Measurements from ENCODE around the gene RHCG.
"Not testable (repeated sequence)": the region's sequence is repeated elsewhere in the genome, so short reads cannot be mapped to it uniquely, and the experiment has no call there.

The RHCG gene

DNA sequence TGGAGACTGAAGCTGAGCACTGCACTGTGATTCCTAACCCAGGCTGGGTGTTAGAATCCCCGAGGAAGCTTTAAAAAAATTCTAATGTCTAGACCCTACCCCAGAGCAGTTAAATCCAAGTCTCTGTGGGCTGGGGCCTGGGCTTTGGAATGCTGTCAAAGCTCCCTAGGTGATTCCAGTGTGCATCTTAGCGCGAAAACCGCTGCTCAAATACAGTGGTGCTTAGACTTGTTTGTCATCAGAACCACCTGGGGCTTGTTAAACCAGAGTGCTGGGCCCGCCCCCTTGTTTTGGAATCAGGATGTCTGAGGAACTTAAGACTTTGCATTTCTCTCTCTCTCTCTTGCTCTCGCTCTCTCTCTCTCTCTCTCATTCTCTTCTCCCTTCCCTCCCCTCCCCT, 20.7 kb downstream of the RHCG start:
- DNase-seq: no peak

DNA sequence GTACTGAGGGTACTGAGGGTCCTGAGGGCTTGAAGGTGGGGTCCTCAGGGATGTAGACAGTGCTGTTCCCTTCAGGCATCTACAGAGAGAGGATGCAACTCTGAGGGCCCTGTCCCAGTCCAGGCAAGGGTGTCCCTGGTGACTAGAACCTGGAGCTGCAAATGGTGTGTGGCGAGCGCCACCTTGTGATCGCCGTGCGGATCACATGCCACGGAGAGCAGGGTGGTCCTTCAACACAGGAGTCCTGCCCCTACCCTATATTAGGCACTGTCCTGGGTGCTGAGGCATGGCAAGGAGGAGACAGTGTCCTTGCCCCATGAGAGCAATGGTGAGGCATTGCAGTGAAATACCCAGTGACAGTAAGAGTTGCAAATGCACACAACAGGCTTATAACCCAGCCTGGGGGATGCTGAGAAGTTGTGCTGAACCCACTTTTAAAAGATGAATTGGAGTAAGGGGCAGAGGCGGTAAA, 23.6 kb downstream of the RHCG start:
- DNase-seq: peak; percentile 18

DNA sequence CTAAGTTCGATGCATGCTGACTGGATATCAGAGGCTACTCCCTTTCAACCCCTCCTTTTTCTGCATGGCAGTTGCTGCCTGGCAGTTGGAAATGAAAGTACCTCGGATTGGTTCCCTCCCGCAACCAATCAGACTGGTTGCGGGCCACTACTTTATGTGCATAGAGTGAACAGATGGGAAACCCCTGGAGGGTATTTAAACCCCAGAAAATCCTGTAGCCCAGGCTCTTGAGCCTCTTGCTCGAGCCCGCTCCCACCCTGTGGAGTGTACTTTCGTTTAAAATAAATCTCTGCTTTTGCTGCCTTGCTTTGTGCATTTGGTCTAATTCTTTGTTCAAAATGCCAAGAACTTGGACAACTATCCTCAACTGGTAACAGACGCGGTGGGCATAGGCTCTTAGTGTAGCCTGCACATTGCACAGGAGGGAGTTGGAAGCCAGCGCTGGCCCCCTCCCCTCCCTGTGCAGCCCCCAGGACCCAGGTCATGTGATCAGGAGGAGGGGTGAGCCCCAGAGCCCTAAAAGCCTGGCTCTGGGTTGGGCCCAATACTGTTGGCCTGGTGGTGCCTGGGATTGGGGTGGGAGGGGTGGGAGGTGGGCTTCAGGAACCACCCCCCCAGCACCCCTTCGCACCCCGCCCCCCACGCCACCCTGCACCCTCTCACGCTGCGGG, 26.8 kb downstream of the RHCG start:
- DNase-seq: no peak

DNA sequence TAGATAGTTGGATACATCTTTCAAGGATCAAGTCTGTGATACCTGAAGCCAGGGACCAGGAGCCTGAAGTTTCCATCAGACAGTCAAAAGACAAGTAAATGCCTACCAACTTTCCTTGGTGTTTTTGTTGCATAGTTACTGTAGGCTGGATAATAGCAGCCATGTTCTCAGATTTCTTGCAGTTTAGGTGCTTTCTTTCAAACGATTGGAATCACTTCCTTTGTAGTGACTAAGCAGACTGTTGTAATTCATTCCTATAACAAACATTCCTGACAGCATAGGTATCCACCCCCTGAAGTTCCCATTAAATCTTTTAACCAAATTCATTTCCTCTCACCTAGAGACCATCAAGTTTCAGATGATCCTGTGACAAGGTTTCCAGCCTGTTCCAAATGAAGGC, 27.6 kb downstream of the RHCG start:
- not testable (repeated sequence) for DNase-seq

DNA sequence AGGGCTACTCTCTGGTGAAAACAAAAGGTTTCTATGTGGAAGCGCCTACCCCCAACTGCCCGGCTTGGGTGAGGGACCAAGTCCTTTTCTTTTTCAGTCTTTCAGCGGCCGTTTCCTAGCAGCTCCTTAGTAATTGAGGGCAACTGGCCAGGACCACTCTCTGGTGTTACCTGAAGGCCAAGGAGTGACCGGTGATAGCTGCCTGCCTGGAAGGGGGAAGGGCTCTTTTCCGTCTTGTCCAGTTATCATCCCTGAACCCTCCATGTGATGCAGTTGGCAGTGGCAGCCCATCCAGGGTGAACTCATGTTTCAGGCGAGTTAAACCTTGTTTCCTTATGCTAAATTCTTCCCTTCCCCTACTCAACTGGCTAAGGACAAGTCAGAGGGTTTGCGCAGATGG, 33.3 kb downstream of the RHCG start:
- DNase-seq: no peak

DNA sequence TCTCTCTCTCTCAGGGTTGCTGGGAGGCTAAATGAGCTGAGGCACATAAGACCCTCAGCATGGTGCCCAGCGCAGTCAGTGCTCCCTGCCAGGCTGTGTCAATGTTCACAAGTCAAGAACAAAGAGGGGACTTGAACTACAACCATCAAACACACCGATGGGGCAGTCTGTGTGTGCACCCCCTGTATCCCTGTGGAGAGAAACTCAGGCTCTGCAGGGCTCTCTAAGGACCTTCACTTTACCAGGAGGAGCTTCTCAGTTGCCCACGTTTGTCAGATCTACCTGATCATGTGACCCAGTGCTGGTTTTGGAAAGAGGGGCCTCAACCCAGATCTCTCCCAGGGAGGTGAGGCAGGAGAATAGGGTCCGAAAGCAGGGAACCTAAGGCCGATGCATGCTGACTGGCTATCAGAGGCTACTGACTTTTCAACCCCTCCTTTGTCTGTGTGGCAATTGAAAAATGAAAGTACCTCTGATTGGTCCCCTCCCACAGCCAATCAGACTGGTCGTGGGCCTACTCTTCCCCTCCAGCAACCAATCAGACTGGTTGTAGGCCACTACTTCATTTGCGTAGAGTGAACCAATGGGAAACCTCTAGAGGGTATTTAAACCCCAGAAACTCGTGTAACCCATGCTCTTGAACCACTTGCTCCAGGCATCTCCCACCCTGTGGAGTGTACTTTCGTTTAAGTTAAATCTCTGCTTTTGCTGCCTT, 34.0 kb downstream of the RHCG start:
- DNase-seq: no peak

DNA sequence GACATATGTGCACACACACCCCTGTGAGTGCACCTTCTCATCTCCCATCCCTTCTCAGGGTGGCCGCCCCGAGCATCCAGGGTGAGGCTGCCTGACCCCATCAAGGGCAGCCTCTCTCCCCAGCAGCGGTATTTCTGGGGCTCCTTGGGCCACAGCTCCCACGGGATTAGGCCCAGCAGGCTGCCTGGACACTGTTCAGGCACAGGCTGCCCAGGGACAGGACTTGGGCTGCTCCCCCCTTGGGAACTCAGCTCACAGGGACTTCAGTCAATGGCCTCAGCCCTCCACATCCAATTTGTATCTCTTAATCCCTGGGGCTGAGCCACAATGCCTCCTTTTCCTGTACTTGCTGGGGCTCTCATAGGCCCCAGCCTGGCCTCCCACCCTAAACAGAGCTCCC, 35.0 kb downstream of the RHCG start:
- DNase-seq: no peak

DNA sequence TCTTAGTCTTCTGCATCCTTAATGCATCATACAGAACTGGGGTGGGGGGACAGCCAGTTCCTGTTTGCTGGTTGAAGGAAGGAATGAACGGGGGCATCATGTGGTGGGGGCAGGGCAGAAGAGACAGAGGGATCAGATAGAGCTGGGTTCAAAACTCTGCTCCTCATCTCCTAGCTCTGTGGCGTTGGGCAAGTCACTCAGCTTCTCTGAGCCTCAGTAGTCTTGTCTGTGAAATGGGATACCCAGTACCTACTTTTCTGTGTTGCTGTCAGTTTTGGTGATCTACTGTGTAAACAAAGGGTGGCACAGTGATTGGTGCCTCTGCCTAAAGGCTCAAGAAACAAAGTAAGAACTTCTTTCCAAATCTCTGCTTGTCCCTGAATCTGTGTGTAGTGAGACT, 36.3 kb downstream of the RHCG start:
- no peak for DNase-seq

DNA sequence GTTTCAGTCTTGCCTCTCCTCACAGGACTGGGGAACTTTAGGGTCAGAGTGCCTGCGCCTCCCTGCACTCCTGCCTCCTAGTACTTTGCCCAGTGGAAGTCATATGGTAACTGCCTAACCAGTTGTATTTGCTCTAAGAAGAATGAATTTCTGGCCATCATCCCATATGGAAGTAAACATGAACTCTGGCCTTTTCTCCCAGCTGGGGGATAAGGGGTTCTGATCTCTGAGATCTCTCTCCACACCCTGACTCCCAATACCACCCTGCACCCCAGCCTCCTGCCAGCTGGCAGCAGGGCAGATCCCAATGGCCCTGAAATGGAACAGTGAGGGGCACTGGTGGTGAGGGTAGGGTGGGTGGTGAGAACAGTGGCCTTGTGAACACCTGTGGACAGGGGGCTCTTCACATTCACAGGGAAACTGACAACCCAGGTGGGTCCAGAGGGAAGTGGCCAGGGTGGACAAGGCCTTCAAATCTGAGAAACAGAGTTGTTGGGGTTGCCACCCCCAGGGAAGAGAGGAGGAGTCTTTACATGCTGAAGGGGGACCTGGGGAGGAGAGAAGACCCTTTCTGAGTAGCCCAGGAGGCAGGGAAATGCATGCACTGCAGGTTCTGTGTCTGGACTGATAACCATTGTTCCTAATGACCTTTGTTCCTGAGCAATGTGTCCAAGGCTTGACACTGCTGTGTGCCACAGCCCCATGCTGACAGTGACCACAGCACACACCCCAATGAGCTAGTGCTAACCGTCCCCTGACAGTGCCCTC, 36.9 kb downstream of the RHCG start:
- DNase-seq: no peak

DNA sequence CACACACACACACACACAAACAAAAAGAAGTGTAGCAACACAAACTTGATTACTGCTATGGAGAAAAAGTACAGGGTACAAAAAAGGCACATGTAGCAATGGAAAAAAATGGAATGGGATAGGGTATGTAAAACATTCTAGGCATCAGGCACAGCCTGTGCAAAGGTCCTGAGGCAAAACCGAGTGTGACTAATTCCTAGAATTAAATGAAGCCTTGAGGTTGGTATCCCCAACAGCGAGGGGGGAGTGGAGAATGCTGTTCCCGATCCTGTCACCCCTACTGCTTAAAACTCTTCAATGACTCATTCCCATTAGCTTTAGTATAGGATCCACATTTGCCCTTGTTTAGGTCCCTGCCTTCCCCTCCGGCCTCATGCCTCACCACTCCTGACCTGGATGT, 37.9 kb downstream of the RHCG start:
- no peak for DNase-seq

DNA sequence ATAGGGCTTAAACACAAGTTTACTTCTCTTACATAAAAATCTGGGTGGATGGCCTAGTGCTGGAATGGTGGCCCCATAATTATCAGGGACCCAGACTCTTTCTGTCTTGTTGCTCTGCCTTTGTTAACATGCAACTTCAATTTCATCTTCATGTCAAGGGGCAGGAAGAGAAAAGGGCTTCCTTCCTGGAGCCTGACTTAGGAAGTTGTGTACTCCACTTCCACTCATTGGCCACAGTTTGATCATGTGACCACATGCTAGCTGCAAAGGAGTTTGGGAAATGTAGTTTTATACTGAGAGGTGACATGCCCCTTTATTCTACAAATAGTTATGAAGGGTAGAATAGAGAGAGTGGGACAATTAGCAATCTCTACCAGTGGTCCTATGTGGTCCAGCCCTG, 39.3 kb downstream of the RHCG start:
- DNase-seq: no peak

DNA sequence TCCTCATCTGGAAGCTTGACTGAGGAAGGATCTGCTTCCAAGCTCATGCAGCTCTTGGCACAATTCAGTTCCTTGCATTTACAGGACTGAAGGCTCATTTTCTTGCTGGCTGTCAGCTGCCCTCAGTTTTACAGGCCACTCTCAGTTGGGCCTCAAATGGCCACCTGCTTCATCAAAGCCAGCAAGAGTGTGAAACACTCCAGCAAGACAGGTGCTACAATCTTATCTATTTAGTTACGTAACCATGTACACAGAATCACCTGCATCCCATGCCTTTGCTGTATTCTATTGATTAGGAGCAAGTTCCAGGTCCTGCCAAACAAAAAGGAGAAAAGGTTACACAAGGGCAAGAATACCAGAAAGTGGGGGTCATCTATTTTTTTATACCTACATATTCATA, 40.8 kb downstream of the RHCG start:
- DNase-seq: no peak

DNA sequence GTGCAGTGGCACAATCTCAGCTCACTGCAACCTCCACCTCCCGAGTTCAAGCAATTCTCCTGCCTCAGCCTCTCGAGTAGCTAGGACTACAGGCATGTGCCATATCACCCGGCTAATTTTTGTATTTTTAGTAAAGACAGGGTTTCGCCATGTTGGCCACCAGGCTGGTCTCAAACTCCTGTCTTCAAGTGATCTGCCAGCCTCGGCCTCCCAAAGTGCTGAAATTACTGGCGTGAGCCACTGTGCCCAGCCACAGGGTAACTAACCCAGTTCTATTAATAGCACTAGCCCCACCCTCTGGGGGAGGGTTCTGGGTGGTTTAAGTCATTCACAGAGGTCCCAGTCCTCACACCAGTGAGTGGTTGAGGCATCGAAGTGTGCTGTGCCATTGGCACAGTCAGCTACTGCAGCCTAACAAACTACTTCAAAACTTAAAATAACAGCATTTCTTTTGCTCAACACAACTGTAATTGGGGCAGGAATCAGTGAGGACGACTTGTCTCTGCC, 44.0 kb downstream of the RHCG start:
- no peak for DNase-seq

DNA sequence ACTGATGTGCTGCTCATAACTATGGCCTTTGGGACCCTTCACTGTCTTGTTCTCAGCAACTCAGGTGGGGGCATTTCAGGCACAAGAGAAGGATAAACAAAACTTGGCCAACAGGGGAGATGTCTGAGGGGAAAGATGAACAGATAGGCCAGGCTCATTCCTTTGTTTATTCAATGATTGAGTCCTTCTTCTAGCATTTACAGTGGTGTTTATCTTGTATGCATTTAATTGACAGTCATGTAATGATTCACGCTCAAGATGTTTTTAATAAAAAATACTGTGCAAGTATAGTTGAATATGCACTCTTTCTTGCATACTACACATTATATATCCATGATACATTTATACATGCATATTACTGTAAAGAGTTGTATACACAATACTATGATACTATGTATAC, 44.5 kb downstream of the RHCG start:
- DNase-seq: no peak

DNA sequence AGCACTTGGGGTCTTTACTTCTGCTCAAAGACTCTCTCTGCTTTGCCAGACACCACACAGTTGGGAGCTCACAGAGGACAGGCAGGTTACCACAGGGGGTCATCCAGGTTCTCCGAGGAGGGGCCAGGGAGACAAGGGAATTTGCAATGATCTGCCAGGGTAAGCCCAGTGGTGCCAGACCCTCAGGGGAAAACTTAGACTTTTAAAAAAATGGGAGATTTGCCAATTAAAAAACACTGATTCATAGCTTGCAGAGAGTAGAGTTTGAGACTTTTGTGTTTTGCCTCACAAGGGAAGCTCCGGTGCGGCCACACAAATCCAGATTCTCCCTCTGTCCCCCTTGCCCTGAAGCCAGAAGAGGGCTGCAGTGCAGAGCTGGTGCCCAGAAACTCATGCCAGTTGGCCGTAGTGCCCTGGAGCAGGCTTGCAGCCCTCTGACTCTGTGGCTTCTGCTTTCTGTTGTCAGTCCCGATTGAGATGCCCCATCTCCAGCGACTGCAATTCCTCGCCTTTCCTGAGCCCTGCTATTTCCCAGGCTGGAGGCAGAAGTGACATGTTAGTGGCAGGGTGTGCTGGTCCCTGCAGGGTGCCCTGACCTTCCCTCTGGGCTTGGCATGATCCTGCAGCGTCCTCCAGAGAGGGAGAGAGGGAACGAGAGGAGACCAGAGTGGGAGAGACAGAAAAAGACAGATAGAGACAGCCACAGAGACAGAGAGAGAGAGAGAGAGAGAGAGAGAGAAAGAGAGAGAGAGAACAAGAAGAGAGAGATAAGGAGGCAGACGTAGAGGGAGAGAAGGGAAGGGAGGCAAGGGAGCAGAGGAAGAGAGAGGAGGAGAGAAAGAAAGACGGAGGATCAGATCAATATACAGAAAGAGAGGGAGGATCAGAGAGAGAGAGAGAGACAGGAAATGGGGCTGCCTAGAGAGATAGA, 46.0 kb downstream of the RHCG start:
- DNase-seq: no peak

DNA sequence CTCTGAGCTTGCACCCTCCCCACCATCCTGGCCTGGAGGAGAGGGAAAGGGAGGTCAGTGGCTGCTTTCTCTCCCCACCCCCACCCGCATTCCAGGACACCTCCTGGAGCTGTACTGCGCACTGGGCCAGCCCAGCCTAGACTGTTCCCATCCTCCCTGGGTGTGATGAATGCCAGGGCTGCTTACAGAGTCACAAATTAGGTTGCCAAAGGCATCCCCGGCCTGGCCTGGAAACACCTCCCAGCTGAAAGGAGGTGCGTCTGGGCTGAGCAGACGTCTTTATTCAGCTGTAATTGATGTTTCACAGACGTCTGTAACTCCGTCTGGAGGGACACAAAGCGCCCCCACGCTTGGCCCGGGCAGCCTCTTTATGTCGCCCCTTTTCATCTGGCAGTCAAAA, 47.6 kb downstream of the RHCG start:
- no peak for DNase-seq

DNA sequence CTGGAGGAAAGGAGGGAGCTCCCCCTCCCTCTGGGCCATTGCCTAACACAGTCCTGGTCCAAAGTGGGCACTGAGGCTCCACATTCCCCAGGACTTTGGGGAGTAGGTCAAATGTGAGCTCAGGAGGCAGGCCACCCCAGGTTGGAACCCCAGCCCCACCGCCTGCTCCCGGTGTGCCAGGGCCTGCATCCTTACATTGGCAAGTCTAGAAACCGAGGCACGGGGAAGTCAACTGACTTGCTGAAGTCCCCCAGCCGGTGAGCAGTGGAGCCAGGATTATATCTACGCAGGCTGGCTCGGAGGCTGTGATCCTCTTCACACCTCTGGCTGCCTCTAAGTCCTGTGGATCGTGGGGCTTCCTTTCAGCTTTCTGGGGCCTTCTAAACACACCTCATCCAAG, 48.7 kb downstream of the RHCG start:
- no peak for DNase-seq

DNA sequence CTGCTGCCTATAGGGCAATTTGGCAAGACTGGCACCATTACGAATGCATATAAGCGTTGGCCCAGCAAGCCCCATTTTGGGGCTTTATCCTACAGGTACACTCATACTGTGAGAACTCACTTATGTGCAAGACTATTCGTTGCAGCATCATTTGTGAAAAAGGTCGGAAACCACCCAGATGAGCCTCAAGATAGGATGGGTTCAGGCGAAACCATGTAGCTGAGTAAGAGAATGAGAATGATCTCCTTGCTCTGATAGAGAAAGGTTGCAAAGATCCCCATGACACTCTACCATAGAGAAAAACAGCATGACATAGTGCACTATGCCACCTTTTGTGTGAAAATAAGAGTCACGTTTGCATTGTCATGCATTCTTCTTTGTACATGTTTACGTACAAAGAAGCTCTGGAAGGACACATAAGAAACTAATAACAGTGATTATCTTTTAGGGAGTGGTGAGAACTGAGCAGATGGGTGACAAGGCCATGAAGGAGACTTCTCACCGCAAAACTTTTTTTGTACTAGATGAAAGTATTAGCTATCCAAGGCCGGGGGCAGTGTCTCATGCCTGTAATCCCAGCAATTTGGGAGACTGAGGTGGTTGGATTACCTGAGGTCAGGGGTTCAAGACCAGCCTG, 50.0 kb downstream of the RHCG start:
- DNase-seq: no peak

DNA sequence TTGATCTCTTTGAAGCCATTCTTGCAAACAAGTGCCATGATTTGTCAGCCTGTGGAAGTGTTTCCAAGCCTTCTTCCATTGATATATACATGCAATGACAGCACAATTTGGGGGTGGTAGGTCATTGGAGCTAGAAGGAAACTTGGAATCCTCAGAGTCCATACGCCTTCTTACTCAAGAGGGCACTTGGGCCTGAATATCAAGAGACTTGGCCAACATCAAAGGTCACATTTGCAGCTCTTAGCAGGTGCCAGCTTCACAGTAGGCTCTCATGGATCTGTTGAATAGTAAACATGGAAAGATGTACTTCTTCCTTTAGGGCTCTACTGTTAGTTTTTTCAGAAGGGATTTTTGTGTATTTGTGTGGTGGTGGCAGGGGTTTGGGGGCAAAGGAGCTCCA, 50.9 kb downstream of the RHCG start:
- no peak for DNase-seq

DNA sequence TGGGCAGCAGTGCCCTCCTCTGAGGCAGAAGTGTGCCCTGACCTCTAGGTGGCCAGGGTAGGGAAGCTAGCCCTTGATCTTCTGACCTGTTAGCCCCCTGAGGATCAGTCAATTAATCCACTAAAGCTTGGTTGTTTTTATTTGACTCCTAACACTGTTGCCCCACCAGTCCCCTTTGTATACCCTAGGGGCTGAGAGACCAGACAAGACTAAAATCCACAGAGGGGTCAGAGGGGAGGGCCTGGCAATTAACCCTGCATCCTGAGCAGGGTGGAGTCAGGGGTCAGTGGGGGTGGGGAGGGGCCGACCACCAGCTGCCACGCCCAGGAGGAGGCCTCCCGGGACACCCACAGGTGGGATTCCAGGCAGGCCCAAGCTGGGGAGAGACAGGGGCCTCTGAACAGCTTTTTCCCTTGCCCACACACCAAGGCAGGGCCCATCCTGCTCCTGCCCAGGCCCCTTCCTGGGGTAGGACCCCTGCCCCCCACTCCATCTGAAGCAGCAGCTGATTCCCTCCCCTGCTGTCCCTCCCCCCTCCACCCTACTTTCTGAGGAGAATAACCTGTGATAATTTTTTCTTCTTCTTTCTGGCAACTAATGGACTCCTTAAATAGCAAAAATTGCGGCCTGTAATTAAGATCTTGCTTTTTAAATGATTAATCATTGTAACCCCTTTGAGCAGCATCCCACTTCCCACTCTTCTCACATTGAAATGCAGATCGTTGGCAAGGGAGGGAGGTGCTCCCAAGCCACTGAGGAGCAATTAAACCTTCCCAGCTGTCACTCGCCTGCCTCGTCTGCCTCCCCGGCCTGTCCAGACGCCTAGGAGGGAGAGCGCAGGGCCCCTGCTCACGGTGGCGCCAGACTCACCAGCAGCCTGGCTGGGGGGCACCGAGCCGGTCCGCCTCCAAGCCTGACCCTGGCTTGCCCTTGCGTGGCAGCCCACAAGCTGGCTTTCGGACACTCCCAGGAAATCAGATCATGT, 51.9 kb downstream of the RHCG start:
- no peak for DNase-seq

DNA sequence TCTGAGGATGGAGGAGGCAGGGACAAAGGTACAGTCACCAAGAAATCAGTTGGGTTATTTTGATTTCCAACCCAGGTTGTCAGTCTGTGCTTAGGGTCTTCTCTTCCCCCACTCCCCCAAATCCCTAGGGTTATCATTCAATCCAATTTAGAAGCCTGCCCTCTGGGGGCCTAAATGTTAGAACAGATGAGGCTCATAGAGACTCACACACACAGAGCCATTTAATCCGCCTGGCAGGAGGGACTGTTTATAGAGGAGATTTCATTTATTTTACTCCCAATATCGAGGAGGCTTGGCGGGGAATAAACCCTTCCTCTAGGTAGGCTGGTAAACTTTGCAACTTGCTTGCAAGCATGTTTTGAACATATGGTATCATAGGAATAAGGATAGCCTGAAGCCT, 52.8 kb downstream of the RHCG start:
- no peak for DNase-seq

All from activated CD4-positive, alpha-beta T cell treated with anti-CD3 and anti-CD28 coated beads, Interleukin-2, amount 50 U/mL, for 1 hour (primary cell).